Brain microvascular endothelial cell (primary cell): ENCODE measurements around the gene SHMT2.

ENCODE experiments used
- DNase-seq: peaks from one replicate; pipeline ENCODE4 v3.0.0-alpha.2; 2020
- H3K27ac ChIP-seq: fragments of 250-450 bp; sonication (Bioruptor Pico); 2 replicates; pipeline ENCODE4 v1.5.1; 2020; ENCODE audit warnings: mild to moderate bottlenecking, moderate library complexity
- H3K27me3 ChIP-seq: fragments of 250-450 bp; sonication (Bioruptor Pico); replicated peaks from 2 replicates; pipeline ENCODE4 v1.5.1; 2020; ENCODE audit warnings: mild to moderate bottlenecking
- H3K36me3 ChIP-seq: fragments of 250-450 bp; sonication (Bioruptor Pico); replicated peaks from 2 replicates; pipeline ENCODE4 v1.5.1; 2020; ENCODE audit warnings: mild to moderate bottlenecking
- H3K4me3 ChIP-seq: 2 replicates; pipeline ENCODE4 v1.5.1; 2011; ENCODE audit warnings: low read depth, mild to moderate bottlenecking, control low read depth, low read length, moderate library complexity
- CTCF ChIP-seq: IDR thresholded peaks from 2 replicates; pipeline ENCODE4 v1.5.1; 2011; ENCODE audit warnings: low read depth, mild to moderate bottlenecking, moderate library complexity, low read length, control low read depth, inconsistent platforms; ENCODE audit errors: missing control alignments
- in situ Hi-C: cut with HindIII; loops from 2 replicates; pipeline ENCODE4 v1.10.0; 2017; ENCODE audit warnings: low sequenced_read_pairs, low pct_ligation_motif_present

SHMT2 gene

GRCh38 chr12:57204454-57204853, 25.1 kb upstream of the SHMT2 start:
- H3K4me3 ChIP-seq = no peak overlapping the region
- no peak for TF ChIP-seq CTCF
- H3K27ac ChIP-seq = no peak overlapping the region
- DNase-seq = no peak
- H3K27me3 ChIP-seq = no peaks in the 10 kb centered on the region
- H3K36me3 ChIP-seq = peaks cover 88% of the 10 kb centered on the region
- in situ Hi-C loops = no loop called here

DNA sequence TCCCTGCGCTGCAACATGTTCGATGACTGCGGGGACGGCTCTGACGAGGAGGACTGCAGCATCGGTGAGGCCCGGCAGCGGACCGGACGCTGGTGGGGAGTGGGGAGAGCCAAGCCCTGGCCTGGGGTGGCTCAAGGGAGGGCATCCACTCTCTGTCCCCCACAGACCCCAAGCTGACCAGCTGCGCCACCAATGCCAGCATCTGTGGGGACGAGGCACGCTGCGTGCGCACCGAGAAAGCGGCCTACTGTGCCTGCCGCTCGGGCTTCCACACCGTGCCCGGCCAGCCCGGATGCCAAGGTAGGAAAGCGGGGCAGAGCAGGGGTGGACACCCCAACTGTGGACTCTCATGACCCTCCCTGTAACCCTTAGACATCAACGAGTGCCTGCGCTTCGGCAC, 24.3 kb upstream of the SHMT2 start:
- no peaks in the 10 kb centered on the region for H3K27me3 ChIP-seq
- H3K36me3 ChIP-seq = peaks cover 86% of the 10 kb centered on the region
- no peak for DNase-seq
- no peak for TF ChIP-seq CTCF
- H3K27ac ChIP-seq = no peak overlapping the region
- no peak overlapping the region for H3K4me3 ChIP-seq
- in situ Hi-C loops = no loop called here

- no peak for TF ChIP-seq CTCF
- H3K27ac ChIP-seq = no peak overlapping the region
- H3K27me3 ChIP-seq = no peaks in the 10 kb centered on the region
- in situ Hi-C loops = no loop called here
- peaks cover 87% of the 10 kb centered on the region for H3K36me3 ChIP-seq
- no peak overlapping the region for H3K4me3 ChIP-seq
- DNase-seq = no peak
Measured at GRCh38 chr12:57205931-57206330, 23.6 kb upstream of the SHMT2 start.

- Histone ChIP-seq H3K27me3 (no peaks in the 10 kb centered on the region), H3K36me3 (peaks cover 83% of the 10 kb centered on the region), H3K4me3 (no peak overlapping the region), H3K27ac (no peak overlapping the region)
- in situ Hi-C loops = no loop called here
- DNase-seq = no peak
- TF ChIP-seq CTCF = no peak
Measured at GRCh38 chr12:57207731-57208630, 21.5 kb upstream of the SHMT2 start.

DNA sequence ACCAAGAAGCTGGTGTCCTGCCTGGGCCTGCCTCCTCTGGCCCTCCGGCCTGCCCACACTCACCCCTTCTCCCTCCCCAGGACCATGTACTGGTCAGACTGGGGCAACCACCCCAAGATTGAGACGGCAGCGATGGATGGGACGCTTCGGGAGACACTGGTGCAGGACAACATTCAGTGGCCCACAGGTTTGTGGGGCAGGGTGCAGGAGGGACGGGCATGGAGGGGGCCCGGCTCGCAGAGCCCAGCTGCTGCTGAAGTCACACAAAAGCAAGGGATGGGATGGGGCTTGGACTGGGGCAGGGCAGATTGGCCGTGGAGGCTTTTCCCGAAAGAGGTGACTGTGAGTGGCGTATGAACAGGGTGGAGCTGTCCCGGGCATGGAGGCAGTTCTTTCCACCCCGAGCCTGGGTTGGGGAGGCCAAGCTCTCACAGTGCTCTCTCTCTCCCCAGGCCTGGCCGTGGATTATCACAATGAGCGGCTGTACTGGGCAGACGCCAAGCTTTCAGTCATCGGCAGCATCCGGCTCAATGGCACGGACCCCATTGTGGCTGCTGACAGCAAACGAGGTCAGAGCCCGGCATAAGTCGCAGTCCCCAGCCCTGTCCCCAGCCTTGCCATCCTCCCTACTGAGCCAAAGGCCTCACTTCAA, 20.8 kb upstream of the SHMT2 start:
- no peak for DNase-seq
- TF ChIP-seq CTCF = no peak
- H3K27me3 ChIP-seq = no peaks in the 10 kb centered on the region
- no peak overlapping the region for H3K27ac ChIP-seq
- in situ Hi-C loops = no loop called here
- no peak overlapping the region for H3K4me3 ChIP-seq
- H3K36me3 ChIP-seq = peaks cover 80% of the 10 kb centered on the region
